Ovary (tissue), 9 donors: ENCODE results near the gene PRKAB1. TPM values are rescaled to one million over a fixed set of nuclear protein-coding genes. Genes with fewer than 3 reads are reported as not detected.

Experiments
- DNase-seq, 5 donors: peaks; one replicate each; pipeline ENCODE4 v3.0.0-alpha.2; 2019 to 2020
- H3K27ac ChIP-seq, 2 donors: fragments of 200-600 bp; one replicate each; pipeline versions ENCODE4 v1.5.1 to v1.8.0; 2019 to 2022
- H3K27me3 ChIP-seq: fragments of 200-600 bp; one replicate; pipeline ENCODE4 v1.8.0; 2022
- H3K36me3 ChIP-seq: fragments of 200-600 bp; sonication (generic); one replicate; pipeline ENCODE4 v1.5.1; 2019
- H3K4me1 ChIP-seq: one replicate; pipeline ENCODE4 v1.8.1; 2013; ENCODE audit warnings: mild to moderate bottlenecking, moderate library complexity; ENCODE audit not compliant: insufficient read depth
- H3K4me3 ChIP-seq: fragments of 200-600 bp; sonication (generic); one replicate; pipeline ENCODE4 v1.5.1; 2017
- H3K9me3 ChIP-seq, 2 donors: fragments of 200-600 bp in 1 of 2; sonication (generic) in 1 of 2; one replicate each; pipeline versions ENCODE4 v1.5.1 to v1.8.1; 2013 to 2019; ENCODE audit warnings: mild to moderate bottlenecking in 1 of 2, moderate library complexity in 1 of 2
- EP300 ChIP-seq: sonication (generic); formaldehyde crosslinking; IDR thresholded peaks from one replicate; pipeline ENCODE4 v1.6.1; 2017; ENCODE audit warnings: antibody characterized with exemption
- POLR2A ChIP-seq: fragments of 450-650 bp; IDR thresholded peaks from one replicate; pipeline ENCODE4 v1.6.1; 2017; ENCODE audit warnings: antibody characterized with exemption, mild to moderate bottlenecking, moderate library complexity
- WGBS, 3 donors: extraction: QIAGEN DNeasy Blood & Tissue Kit in 1 of 3; methylation state at CpG; one replicate each; pipeline versions ENCODE4 v1.1.5 to v1.1.7; 2013 to 2017; 5-methylcytosine and 5-hydroxymethylcytosine counted together
- intact Hi-C, 4 donors: fragments of 100-400 bp; cut with DNase I; formaldehyde crosslinking; loops; one replicate each; pipeline versions ENCODE4 v1.11.0 to v1.15.1; 2022 to 2023
- polyA plus RNA-seq, 2 donors: library from polyadenylated mRNA; stranded (reverse); fragments of 200-250 nt in 1 of 2; fragments of 350-450 nt in 1 of 2; fragmentation: Illumina TruSeq in 1 of 2; extraction: RNeasy Lipid Tissue Mini Kit (QIAGEN cat#74804) in 1 of 2; gene quantifications; one replicate each; pipeline ENCODE4 v1.2.3, GENCODE V29; 2013 to 2014
- total RNA-seq, 7 donors: library from RNA; depleted of rRNA in 2 of 7; stranded (reverse); fragments of >200 nt in 2 of 7; fragmentation: NEBNext Ultra II Directional in 3 of 7; extraction: Animal tissue kit (Norgen Biotek cat#: 25700) in 3 of 7; gene quantifications; one replicate each; pipeline versions ENCODE4 v1.1.0 to v1.2.4, GENCODE V29; 2016 to 2023
- TF ChIP-seq, protein P1 (sequence below), 3 donors: fragments of 450-650 bp in 2 of 3; fragments of 200-600 bp in 1 of 3; IDR thresholded peaks; one replicate each; pipeline versions ENCODE4 v1.5.1 to v1.8.0; 2016 to 2022; ENCODE audit warnings: antibody characterized with exemption in 3 of 3, mild to moderate bottlenecking in 1 of 3
- donor health status: DM: no; HTN: no; CAD: no; lungs with moderate emphysema.
- donor health status: DM: no; HTN: no; CAD: no.
- donor health status: Bipolar disorder and iron deficiency.
- donor health status: DM: yes; HTN: yes; CAD: no.
- donor health status: DM: no; HTN: no; CAD: no.
- donor health status: DM: yes; HTN: yes; CAD: no.

The PRKAB1 gene
- total and polyA plus RNA-seq, 9 donors: 12.5 to 37.1 (median 24.8) TPM

DNA sequence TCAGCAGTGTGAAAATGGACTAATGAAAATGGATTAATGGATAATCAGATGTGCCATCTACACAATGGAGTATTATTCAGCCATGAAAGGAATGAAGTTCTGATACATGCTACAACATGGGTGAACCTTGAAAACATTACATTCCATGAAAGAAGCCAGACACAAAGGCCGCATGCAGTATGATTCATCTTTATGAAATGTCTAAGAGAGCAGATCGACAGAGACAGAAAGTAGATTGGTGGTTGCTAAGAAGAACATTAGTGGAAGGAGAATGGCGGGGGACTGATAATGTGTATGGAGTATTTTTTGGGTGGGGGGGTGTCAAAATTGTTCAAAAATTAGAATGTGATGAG is 47.3 kb downstream of the PRKAB1 start:
- 92 to 98% (median 98%) methylated on average over 3 of the region's 3 CpGs for WGBS, 3 donors
- H3K4me1 ChIP-seq: no peaks in the 10 kb centered on the region
- no peak overlapping the region for H3K27ac ChIP-seq
- intact Hi-C loops: no loop called here
- H3K4me3 ChIP-seq: no peak overlapping the region
- no peaks in the 10 kb centered on the region for H3K36me3 ChIP-seq
- no peak for DNase-seq
- H3K27me3 ChIP-seq: no peaks in the 10 kb centered on the region
- H3K9me3 ChIP-seq: no peaks in the 10 kb centered on the region
- TF ChIP-seq EP300: no peak
- no peak for TF ChIP-seq POLR2A
- TF ChIP-seq, protein P1, sequence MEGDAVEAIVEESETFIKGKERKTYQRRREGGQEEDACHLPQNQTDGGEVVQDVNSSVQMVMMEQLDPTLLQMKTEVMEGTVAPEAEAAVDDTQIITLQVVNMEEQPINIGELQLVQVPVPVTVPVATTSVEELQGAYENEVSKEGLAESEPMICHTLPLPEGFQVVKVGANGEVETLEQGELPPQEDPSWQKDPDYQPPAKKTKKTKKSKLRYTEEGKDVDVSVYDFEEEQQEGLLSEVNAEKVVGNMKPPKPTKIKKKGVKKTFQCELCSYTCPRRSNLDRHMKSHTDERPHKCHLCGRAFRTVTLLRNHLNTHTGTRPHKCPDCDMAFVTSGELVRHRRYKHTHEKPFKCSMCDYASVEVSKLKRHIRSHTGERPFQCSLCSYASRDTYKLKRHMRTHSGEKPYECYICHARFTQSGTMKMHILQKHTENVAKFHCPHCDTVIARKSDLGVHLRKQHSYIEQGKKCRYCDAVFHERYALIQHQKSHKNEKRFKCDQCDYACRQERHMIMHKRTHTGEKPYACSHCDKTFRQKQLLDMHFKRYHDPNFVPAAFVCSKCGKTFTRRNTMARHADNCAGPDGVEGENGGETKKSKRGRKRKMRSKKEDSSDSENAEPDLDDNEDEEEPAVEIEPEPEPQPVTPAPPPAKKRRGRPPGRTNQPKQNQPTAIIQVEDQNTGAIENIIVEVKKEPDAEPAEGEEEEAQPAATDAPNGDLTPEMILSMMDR (IDR thresholded peaks at IDR 0.05): no peak

DNA sequence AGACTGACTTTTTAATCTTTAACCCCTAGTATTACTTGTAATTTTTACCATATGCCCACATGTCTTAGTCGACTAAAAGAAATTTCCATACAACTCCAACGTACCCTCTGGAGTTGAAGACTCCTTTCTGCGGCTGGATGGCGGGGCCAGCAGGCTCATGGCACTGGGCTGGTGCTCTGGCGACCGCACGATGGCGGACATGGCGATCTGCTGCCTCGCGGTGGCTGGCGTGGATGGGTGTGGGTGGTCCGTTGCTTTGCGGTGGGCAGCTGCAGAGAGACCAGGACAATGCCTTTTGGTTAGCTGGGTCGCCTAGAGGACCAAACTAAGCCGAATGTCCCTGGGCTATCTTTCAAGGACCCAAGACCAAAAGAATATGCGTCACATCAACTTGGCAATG is 50.2 kb downstream of the PRKAB1 start:
- WGBS, 3 donors: 95 to 99% (median 98%) methylated on average over 17 of the region's 17 CpGs
- no peaks in the 10 kb centered on the region for H3K36me3 ChIP-seq
- TF ChIP-seq, protein P1 (IDR thresholded peaks at IDR 0.05): no peak
- TF ChIP-seq POLR2A (no peak), EP300 (no peak)
- no peak for DNase-seq
- H3K27me3 ChIP-seq: no peaks in the 10 kb centered on the region
- no peaks in the 10 kb centered on the region for H3K9me3 ChIP-seq
- H3K4me3 ChIP-seq: no peak overlapping the region
- H3K4me1 ChIP-seq: no peaks in the 10 kb centered on the region
- H3K27ac ChIP-seq: no peak overlapping the region
- intact Hi-C loops: no loop called here

DNA sequence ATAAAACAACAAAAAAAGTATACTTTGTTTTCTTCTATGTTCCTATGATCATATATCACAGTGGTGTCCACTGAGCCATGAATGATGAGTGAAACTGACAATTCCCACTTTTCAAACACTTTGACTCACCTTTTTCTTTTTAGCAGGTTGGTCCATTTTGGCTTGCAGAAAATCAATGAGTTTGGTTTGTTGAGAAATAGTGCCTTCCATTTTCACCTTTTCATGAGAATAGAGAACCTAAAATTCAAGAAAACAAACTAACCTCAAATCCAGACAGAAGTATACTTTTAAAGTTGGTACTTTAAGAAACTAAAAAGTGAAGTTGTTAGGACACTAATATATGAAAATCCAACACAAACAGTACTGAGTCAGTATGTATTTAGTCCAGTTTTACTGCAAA is 52.4 kb downstream of the PRKAB1 start:
- intact Hi-C loops: no loop called here
- no peaks in the 10 kb centered on the region for H3K36me3 ChIP-seq
- H3K27me3 ChIP-seq: no peaks in the 10 kb centered on the region
- TF ChIP-seq POLR2A (no peak), EP300 (no peak)
- TF ChIP-seq, protein P1 (IDR thresholded peaks at IDR 0.05): no peak
- no peaks in the 10 kb centered on the region for H3K4me1 ChIP-seq
- H3K27ac ChIP-seq: no peak overlapping the region
- DNase-seq: no peak
- H3K9me3 ChIP-seq: no peaks in the 10 kb centered on the region
- H3K4me3 ChIP-seq: no peak overlapping the region

DNA sequence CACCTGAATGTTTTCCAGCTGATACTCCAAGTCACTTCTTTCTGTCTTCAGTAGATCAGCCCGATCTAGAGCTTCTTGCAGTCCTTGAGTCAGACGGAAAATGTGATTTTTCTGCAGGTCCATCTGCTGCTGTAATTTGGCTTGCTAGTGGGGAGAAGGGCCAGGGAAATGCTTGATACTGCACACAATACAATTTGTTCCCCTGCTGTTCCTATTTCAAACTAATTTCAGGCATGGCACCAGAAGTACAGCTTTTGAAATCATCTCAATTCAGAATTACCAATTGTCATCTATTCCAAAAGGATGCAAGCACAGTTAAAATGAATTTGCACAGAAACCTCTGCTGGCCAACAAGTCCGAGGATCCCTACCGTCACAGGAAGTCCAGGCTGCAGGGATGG is 53.4 kb downstream of the PRKAB1 start:
- TF ChIP-seq POLR2A: no peak
- TF ChIP-seq EP300: no peak
- H3K36me3 ChIP-seq: no peaks in the 10 kb centered on the region
- no peak overlapping the region for H3K4me3 ChIP-seq
- 91 to 94% (median 94%) methylated on average over 4 of the region's 4 CpGs for WGBS, 3 donors
- no peaks in the 10 kb centered on the region for H3K9me3 ChIP-seq
- H3K27me3 ChIP-seq: no peaks in the 10 kb centered on the region
- no peak for DNase-seq
- no peaks in the 10 kb centered on the region for H3K4me1 ChIP-seq
- intact Hi-C loops: no loop called here
- H3K27ac ChIP-seq: no peak overlapping the region

DNA sequence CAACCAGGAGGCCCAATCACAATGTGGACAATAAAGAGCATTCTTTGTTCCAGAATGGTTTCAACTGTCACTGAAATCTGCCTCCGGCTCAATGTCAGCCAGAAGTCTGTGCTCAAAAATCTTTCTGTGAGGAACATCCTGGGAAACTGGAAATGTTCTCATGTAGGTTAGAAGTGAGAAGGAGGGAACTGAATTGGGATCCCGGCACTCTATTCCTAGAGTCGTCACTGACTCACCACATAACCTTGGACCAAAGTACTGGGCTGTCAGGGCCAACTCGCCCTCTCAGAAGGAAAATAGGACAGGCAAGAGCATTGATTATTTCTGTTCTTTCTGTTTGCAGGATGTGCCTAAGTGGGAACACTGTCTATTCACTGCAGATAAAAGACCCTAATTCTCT is 57.6 kb downstream of the PRKAB1 start:
- DNase-seq: no peak
- intact Hi-C loops: no loop called here

More for the DNA sequence above, 57.6 kb downstream of the PRKAB1 start:
- H3K36me3 ChIP-seq: no peaks in the 10 kb centered on the region
- no peak overlapping the region for H3K4me3 ChIP-seq
- no peaks in the 10 kb centered on the region for H3K9me3 ChIP-seq
- no peaks in the 10 kb centered on the region for H3K4me1 ChIP-seq
- WGBS, 3 donors: 29 to 46% (median 42%) methylated on average over 4 of the region's 4 CpGs
- no peaks in the 10 kb centered on the region for H3K27me3 ChIP-seq
- H3K27ac ChIP-seq: no peak overlapping the region
- no peak for TF ChIP-seq EP300
- no peak for TF ChIP-seq POLR2A
- TF ChIP-seq, protein P1 (IDR thresholded peaks at IDR 0.05): no peak
